Measurements from ENCODE around the gene CHPT1.

Gene CHPT1

GRCh38 chr12:101700299-101700820 is 2.9 kb downstream of the CHPT1 start:
- no peak overlapping the region for H3K27ac ChIP-seq (replicated peaks)

GRCh38 chr12:101703487-101703886 is 6.0 kb downstream of the CHPT1 start:
- TF ChIP-seq GABPA (IDR thresholded peaks at IDR 0.05; ENCODE audit: low read depth): no peak
- TF ChIP-seq POLR2AphosphoS5 (IDR thresholded peaks at IDR 0.05; ENCODE audit: low read depth): no peak
- H3K27ac ChIP-seq (replicated peaks): no peak overlapping the region
- no peak for DNase-seq (ENCODE audit: low read depth in 1 of 2, low spot score in 1 of 2)
- H3K27me3 ChIP-seq (ENCODE audit: insufficient read depth, poor library complexity, severe bottlenecking): no peaks in the 10 kb centered on the region
- no peak overlapping the region for H3K4me3 ChIP-seq (replicated peaks; ENCODE audit: insufficient read depth, low read length)

More at GRCh38 chr12:101700299-101700820, 2.9 kb downstream of the CHPT1 start:
- DNase-seq (ENCODE audit: low read depth in 1 of 2, low spot score in 1 of 2): no peak
- TF ChIP-seq SPI1 (IDR thresholded peaks at IDR 0.05; ENCODE audit: borderline replicate concordance, low read depth) (no peak), CTCF (IDR thresholded peaks at IDR 0.05; ENCODE audit: insufficient read depth, low read length) (no peak), POLR2AphosphoS5 (IDR thresholded peaks at IDR 0.05; ENCODE audit: low read depth) (no peak), GABPA (IDR thresholded peaks at IDR 0.05; ENCODE audit: low read depth) (no peak), REST (IDR thresholded peaks at IDR 0.05; ENCODE audit: insufficient replicate concordance, low read depth) (no peak)
- H3K27me3 ChIP-seq (ENCODE audit: insufficient read depth, poor library complexity, severe bottlenecking): no peaks in the 10 kb centered on the region
- H3K4me3 ChIP-seq (replicated peaks; ENCODE audit: insufficient read depth, low read length): no peak overlapping the region

GRCh38 chr12:101706403-101706802 is 9.0 kb downstream of the CHPT1 start:
- Histone ChIP-seq H3K4me3 (replicated peaks; ENCODE audit: insufficient read depth, low read length) (no peak overlapping the region), H3K27ac (replicated peaks) (no peak overlapping the region), H3K27me3 (ENCODE audit: insufficient read depth, poor library complexity, severe bottlenecking) (no peaks in the 10 kb centered on the region)
- TF ChIP-seq POLR2AphosphoS5 (IDR thresholded peaks at IDR 0.05; ENCODE audit: low read depth) (no peak), GABPA (IDR thresholded peaks at IDR 0.05; ENCODE audit: low read depth) (no peak), REST (IDR thresholded peaks at IDR 0.05; ENCODE audit: insufficient replicate concordance, low read depth) (no peak), SPI1 (IDR thresholded peaks at IDR 0.05; ENCODE audit: borderline replicate concordance, low read depth) (no peak), CTCF (IDR thresholded peaks at IDR 0.05; ENCODE audit: insufficient read depth, low read length) (no peak)
- no peak for DNase-seq (ENCODE audit: low read depth in 1 of 2, low spot score in 1 of 2)

GRCh38 chr12:101707131-101707782 is 9.8 kb downstream of the CHPT1 start:
- H3K27me3 ChIP-seq (ENCODE audit: insufficient read depth, poor library complexity, severe bottlenecking): no peaks in the 10 kb centered on the region
- no peak overlapping the region for H3K27ac ChIP-seq (replicated peaks)
- no peak overlapping the region for H3K4me3 ChIP-seq (replicated peaks; ENCODE audit: insufficient read depth, low read length)
- DNase-seq (ENCODE audit: low read depth in 1 of 2, low spot score in 1 of 2): no peak
- no peak for TF ChIP-seq CTCF (IDR thresholded peaks at IDR 0.05; ENCODE audit: insufficient read depth, low read length)
- no peak for TF ChIP-seq REST (IDR thresholded peaks at IDR 0.05; ENCODE audit: insufficient replicate concordance, low read depth)
- TF ChIP-seq SPI1 (IDR thresholded peaks at IDR 0.05; ENCODE audit: borderline replicate concordance, low read depth): no peak
- no peak for TF ChIP-seq POLR2AphosphoS5 (IDR thresholded peaks at IDR 0.05; ENCODE audit: low read depth)
- no peak for TF ChIP-seq GABPA (IDR thresholded peaks at IDR 0.05; ENCODE audit: low read depth)
